ENCODE data around the gene CECR2.

GRCh38 chr22:17431179-17431578, 61.9 kb downstream of the CECR2 start:
- TF ChIP-seq CSDC2 (CRISPR knock-in tag; IDR thresholded peaks at IDR 0.05) (no peak), PATZ1 (CRISPR knock-in tag; IDR thresholded peaks at IDR 0.05; ENCODE audit: borderline replicate concordance) (no peak)

Measured in SK-N-SH treated with all-trans-retinoic acid at 6 μM for 48 hours (cell line).